ENCODE measurements around the gene FNIP2.
"Not testable (repeated sequence)": the region's sequence is repeated elsewhere in the genome, so short reads cannot be mapped to it uniquely, and the experiment has no call there.

The FNIP2 gene

DNA sequence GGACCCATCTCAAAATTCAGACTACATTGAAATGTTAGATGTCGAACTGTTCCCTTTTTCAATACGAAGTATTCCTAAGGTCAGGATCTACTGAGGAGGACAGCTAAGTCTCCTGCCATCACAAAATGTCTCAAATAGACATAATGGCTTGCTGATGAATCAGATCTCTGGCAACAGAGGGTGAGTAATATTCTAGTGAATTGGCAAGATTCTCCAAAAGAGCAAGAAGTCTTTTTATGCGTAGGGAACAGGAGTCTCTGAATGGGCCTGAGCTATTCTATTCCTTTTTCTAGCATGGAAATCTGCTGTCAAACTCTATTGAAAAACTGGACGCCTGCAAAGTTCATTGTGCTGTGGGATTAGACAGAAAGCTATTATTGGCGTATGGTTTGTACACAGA, 145.4 kb downstream of the FNIP2 start:
- no peak for TF ChIP-seq YY1 (IDR thresholded peaks at IDR 0.05; ENCODE audit: insufficient read depth, insufficient read length)
- TF ChIP-seq ZNF274 (IDR thresholded peaks at IDR 0.05; ENCODE audit: low read depth, low read length) = no peak
- no peaks in the 10 kb centered on the region for H3K36me3 ChIP-seq (ENCODE audit: insufficient read depth, insufficient read length, low read length)
- H3K4me3 ChIP-seq (ENCODE audit: insufficient read length, low read depth) = no peak overlapping the region
- DNase-seq (ENCODE audit: low read depth, low spot score) = no peak
- no peak overlapping the region for H3K9ac ChIP-seq (ENCODE audit: insufficient read length, low read depth)
- no peaks in the 10 kb centered on the region for H3K9me3 ChIP-seq (ENCODE audit: insufficient read depth, low read length)
- H3K4me1 ChIP-seq (ENCODE audit: insufficient read depth, insufficient read length) = no peaks in the 10 kb centered on the region
- H3K27me3 ChIP-seq (ENCODE audit: insufficient read depth, insufficient read length) = no peaks in the 10 kb centered on the region

DNA sequence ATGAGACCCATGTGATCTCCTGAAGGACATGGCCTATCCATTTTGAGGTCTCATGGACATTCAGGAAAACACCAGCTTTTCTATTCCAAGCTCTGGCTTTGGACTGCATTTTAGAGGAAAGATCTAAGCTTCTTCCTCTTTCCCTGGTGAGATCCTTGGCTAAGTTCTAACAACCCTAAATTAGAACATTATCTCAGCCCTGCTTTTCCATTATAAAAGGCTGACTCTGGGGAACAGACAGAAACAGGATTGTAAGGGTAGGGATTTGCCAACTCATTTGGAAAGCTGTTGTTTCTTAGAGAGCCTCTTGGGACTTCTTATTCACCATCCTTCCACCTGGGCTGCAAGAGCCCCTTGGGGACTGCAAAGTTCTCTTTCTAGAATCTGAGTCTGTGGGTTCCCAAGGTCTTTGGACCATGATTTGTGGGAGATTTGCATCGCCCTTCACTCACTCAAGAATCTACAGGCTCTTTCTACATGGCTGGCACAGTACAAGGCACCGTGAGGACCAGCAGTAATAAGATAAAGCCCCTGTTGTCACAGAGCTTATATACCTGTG, 146.9 kb downstream of the FNIP2 start:
- no peak overlapping the region for H3K9ac ChIP-seq (ENCODE audit: insufficient read length, low read depth)
- no peaks in the 10 kb centered on the region for H3K9me3 ChIP-seq (ENCODE audit: insufficient read depth, low read length)
- H3K36me3 ChIP-seq (ENCODE audit: insufficient read depth, insufficient read length, low read length) = no peaks in the 10 kb centered on the region
- no peaks in the 10 kb centered on the region for H3K27me3 ChIP-seq (ENCODE audit: insufficient read depth, insufficient read length)
- no peak overlapping the region for H3K4me3 ChIP-seq (ENCODE audit: insufficient read length, low read depth)
- TF ChIP-seq SUZ12 (IDR thresholded peaks at IDR 0.05; ENCODE audit: extremely low read depth, insufficient read depth, insufficient read length) (no peak), ZNF274 (IDR thresholded peaks at IDR 0.05; ENCODE audit: low read depth, low read length) (no peak), YY1 (IDR thresholded peaks at IDR 0.05; ENCODE audit: insufficient read depth, insufficient read length) (no peak)
- no peak for DNase-seq (ENCODE audit: low read depth, low spot score)
- H3K4me1 ChIP-seq (ENCODE audit: insufficient read depth, insufficient read length) = no peaks in the 10 kb centered on the region

- H3K4me1 ChIP-seq (ENCODE audit: insufficient read depth, insufficient read length); H3K36me3 ChIP-seq (ENCODE audit: insufficient read depth, insufficient read length, low read length); H3K27me3 ChIP-seq (ENCODE audit: insufficient read depth, insufficient read length); DNase-seq (ENCODE audit: low read depth, low spot score); H3K9me3 ChIP-seq (ENCODE audit: insufficient read depth, low read length); H3K9ac ChIP-seq (ENCODE audit: insufficient read length, low read depth); H3K4me3 ChIP-seq (ENCODE audit: insufficient read length, low read depth): not testable (repeated sequence)
Measured at GRCh38 chr4:158920452-158920996, 151.7 kb downstream of the FNIP2 start.

DNA sequence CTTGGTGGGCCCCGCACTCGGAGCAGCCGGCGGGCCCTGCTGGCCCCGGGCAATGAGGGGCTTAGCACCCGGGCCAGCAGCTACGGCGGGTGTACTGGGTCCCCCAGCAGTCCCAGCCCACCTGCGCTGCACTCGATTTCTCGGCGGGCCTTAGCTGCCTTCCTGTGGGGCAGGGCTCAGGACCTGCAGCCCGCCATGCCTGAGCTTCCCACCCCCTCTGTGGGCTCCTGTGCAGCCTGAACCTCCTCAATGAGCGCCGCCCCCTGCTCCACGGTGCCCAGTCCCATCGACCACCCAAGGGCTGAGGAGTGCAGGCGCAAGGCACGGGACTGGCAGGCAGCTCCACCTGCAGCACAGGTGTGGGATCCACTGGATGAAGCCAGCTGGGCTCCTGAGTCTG, 158.9 kb downstream of the FNIP2 start:
- not testable (repeated sequence) for H3K9ac ChIP-seq (ENCODE audit: insufficient read length, low read depth); H3K9me3 ChIP-seq (ENCODE audit: insufficient read depth, low read length); H3K36me3 ChIP-seq (ENCODE audit: insufficient read depth, insufficient read length, low read length); DNase-seq (ENCODE audit: low read depth, low spot score); H3K4me1 ChIP-seq (ENCODE audit: insufficient read depth, insufficient read length); H3K4me3 ChIP-seq (ENCODE audit: insufficient read length, low read depth); H3K27me3 ChIP-seq (ENCODE audit: insufficient read depth, insufficient read length)

- no peaks in the 10 kb centered on the region for H3K4me1 ChIP-seq (ENCODE audit: insufficient read depth, insufficient read length)
- no peaks in the 10 kb centered on the region for H3K27me3 ChIP-seq (ENCODE audit: insufficient read depth, insufficient read length)
- no peak for TF ChIP-seq SUZ12 (IDR thresholded peaks at IDR 0.05; ENCODE audit: extremely low read depth, insufficient read depth, insufficient read length)
- no peak for TF ChIP-seq ZNF274 (IDR thresholded peaks at IDR 0.05; ENCODE audit: low read depth, low read length)
- no peak for TF ChIP-seq YY1 (IDR thresholded peaks at IDR 0.05; ENCODE audit: insufficient read depth, insufficient read length)
- no peaks in the 10 kb centered on the region for H3K36me3 ChIP-seq (ENCODE audit: insufficient read depth, insufficient read length, low read length)
- no peaks in the 10 kb centered on the region for H3K9me3 ChIP-seq (ENCODE audit: insufficient read depth, low read length)
- no peak for DNase-seq (ENCODE audit: low read depth, low spot score)
- H3K4me3 ChIP-seq (ENCODE audit: insufficient read length, low read depth) = no peak overlapping the region
- H3K9ac ChIP-seq (ENCODE audit: insufficient read length, low read depth) = no peak overlapping the region
Measured at GRCh38 chr4:158929939-158930638, 161.3 kb downstream of the FNIP2 start.

DNA sequence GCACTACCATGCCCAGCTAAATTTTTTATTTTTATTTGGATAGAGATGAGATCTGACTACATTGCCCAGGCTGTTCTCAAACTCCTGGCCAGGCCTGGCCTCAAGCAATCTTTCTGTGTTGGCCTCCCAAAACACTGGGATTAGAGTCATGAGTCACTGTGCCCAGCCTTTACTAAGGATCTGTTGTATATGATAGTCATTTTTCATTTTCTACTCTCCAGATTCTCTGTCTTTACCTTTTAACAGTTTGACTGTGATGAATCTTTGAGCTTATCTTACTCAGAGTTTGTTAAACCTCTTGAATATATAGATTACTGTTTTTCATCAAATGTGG, 161.8 kb downstream of the FNIP2 start:
- no peak for TF ChIP-seq SUZ12 (IDR thresholded peaks at IDR 0.05; ENCODE audit: extremely low read depth, insufficient read depth, insufficient read length)
- no peak for TF ChIP-seq ZNF274 (IDR thresholded peaks at IDR 0.05; ENCODE audit: low read depth, low read length)
- TF ChIP-seq YY1 (IDR thresholded peaks at IDR 0.05; ENCODE audit: insufficient read depth, insufficient read length) = no peak
- Histone ChIP-seq H3K4me1 (ENCODE audit: insufficient read depth, insufficient read length) (no peaks in the 10 kb centered on the region), H3K27me3 (ENCODE audit: insufficient read depth, insufficient read length) (no peaks in the 10 kb centered on the region), H3K9me3 (ENCODE audit: insufficient read depth, low read length) (no peaks in the 10 kb centered on the region), H3K9ac (ENCODE audit: insufficient read length, low read depth) (no peak overlapping the region), H3K4me3 (ENCODE audit: insufficient read length, low read depth) (no peak overlapping the region), H3K36me3 (ENCODE audit: insufficient read depth, insufficient read length, low read length) (no peaks in the 10 kb centered on the region)
- DNase-seq (ENCODE audit: low read depth, low spot score) = no peak

GRCh38 chr4:158933236-158933635, 164.4 kb downstream of the FNIP2 start:
- Histone ChIP-seq H3K9ac (ENCODE audit: insufficient read length, low read depth) (no peak overlapping the region), H3K4me1 (ENCODE audit: insufficient read depth, insufficient read length) (no peaks in the 10 kb centered on the region), H3K36me3 (ENCODE audit: insufficient read depth, insufficient read length, low read length) (no peaks in the 10 kb centered on the region), H3K4me3 (ENCODE audit: insufficient read length, low read depth) (no peak overlapping the region), H3K27me3 (ENCODE audit: insufficient read depth, insufficient read length) (no peaks in the 10 kb centered on the region), H3K9me3 (ENCODE audit: insufficient read depth, low read length) (no peaks in the 10 kb centered on the region)
- DNase-seq (ENCODE audit: low read depth, low spot score) = no peak
- TF ChIP-seq ZNF274 (IDR thresholded peaks at IDR 0.05; ENCODE audit: low read depth, low read length) = no peak
- TF ChIP-seq SUZ12 (IDR thresholded peaks at IDR 0.05; ENCODE audit: extremely low read depth, insufficient read depth, insufficient read length) = no peak
- TF ChIP-seq YY1 (IDR thresholded peaks at IDR 0.05; ENCODE audit: insufficient read depth, insufficient read length) = no peak
